GM19372 (cell line): ENCODE measurements around the gene TAF1B.
"Not testable (repeated sequence)": the region's sequence is repeated elsewhere in the genome, so short reads cannot be mapped to it uniquely, and the experiment has no call there.

Experiments used
- ATAC-seq: cut with Tn5 transposase; IDR thresholded peaks from one replicate; pipeline ENCODE4 v1.9.1; 2021; ENCODE audit warnings: mild to moderate bottlenecking, low read depth, moderate library complexity; ENCODE audit not compliant: unreplicated experiment

The TAF1B gene

GRCh38 chr2:9826208-9826607 lies 17.1 kb upstream of the TAF1B start:
- ATAC-seq = no peak

GRCh38 chr2:9830685-9831410 lies 12.4 kb upstream of the TAF1B start:
- ATAC-seq = no peak

- ATAC-seq = no peak
Measured at GRCh38 chr2:9831670-9832069, 11.6 kb upstream of the TAF1B start.

- no peak for ATAC-seq
Measured at GRCh38 chr2:9832586-9832985, 10.7 kb upstream of the TAF1B start.

- not testable (repeated sequence) for ATAC-seq
Measured at GRCh38 chr2:9835068-9835467, 8.2 kb upstream of the TAF1B start.

- ATAC-seq = no peak
Measured at GRCh38 chr2:9836074-9836473, 7.2 kb upstream of the TAF1B start.

- ATAC-seq = no peak
Measured at GRCh38 chr2:9836517-9836916, 6.8 kb upstream of the TAF1B start.

- no peak for ATAC-seq
Measured at GRCh38 chr2:9837451-9837850, 5.8 kb upstream of the TAF1B start.

GRCh38 chr2:9838391-9838790 lies 4.9 kb upstream of the TAF1B start:
- ATAC-seq = no peak

- ATAC-seq = no peak
Measured at GRCh38 chr2:9842487-9843228, 616 bp upstream of the TAF1B start.

GRCh38 chr2:9844036-9844483 lies 786 bp downstream of the TAF1B start:
- no peak for ATAC-seq

GRCh38 chr2:9844576-9844975 lies 1.3 kb downstream of the TAF1B start:
- ATAC-seq = no peak

- ATAC-seq = no peak
Measured at GRCh38 chr2:9846554-9846953, 3.3 kb downstream of the TAF1B start.

- no peak for ATAC-seq
Measured at GRCh38 chr2:9847140-9847539, 3.9 kb downstream of the TAF1B start.

- no peak for ATAC-seq
Measured at GRCh38 chr2:9852881-9853280, 9.6 kb downstream of the TAF1B start.

- no peak for ATAC-seq
Measured at GRCh38 chr2:9857814-9858729, 14.8 kb downstream of the TAF1B start.

- ATAC-seq = no peak
Measured at GRCh38 chr2:9858730-9859068, 15.4 kb downstream of the TAF1B start.

- not testable (repeated sequence) for ATAC-seq
Measured at GRCh38 chr2:9860922-9861580, 17.8 kb downstream of the TAF1B start.

GRCh38 chr2:9867881-9868280 lies 24.6 kb downstream of the TAF1B start:
- no peak for ATAC-seq

GRCh38 chr2:9873337-9873736 lies 30.1 kb downstream of the TAF1B start:
- ATAC-seq = no peak

- no peak for ATAC-seq
Measured at GRCh38 chr2:9877026-9877425, 33.8 kb downstream of the TAF1B start.
